Fibroblast of skin of abdomen (primary cell): ENCODE data around the gene ATPAF1. TPM values are rescaled to one million over a fixed set of nuclear protein-coding genes. Genes with fewer than 3 reads are reported as not detected.
"Not testable (repeated sequence)": the region's sequence is repeated elsewhere in the genome, so short reads cannot be mapped to it uniquely, and the experiment has no call there.

Experiments used
- DNase-seq: peaks from one replicate; pipeline ENCODE4 v3.0.0-alpha.2; 2013
- polyA plus RNA-seq, 2 experiments: library from polyadenylated mRNA; unstranded; fragments of 120-200 nt; gene quantifications; one replicate each; pipeline ENCODE4 v1.2.1, GENCODE V29; 2013; ENCODE audit not compliant: insufficient read length in 2 of 2

ATPAF1 gene
- polyA plus RNA-seq (2013, experiment 1 of 2; ENCODE audit: insufficient read length): 52.4 TPM
- 49.9 TPM for polyA plus RNA-seq (2013, experiment 2 of 2; ENCODE audit: insufficient read length)

DNA sequence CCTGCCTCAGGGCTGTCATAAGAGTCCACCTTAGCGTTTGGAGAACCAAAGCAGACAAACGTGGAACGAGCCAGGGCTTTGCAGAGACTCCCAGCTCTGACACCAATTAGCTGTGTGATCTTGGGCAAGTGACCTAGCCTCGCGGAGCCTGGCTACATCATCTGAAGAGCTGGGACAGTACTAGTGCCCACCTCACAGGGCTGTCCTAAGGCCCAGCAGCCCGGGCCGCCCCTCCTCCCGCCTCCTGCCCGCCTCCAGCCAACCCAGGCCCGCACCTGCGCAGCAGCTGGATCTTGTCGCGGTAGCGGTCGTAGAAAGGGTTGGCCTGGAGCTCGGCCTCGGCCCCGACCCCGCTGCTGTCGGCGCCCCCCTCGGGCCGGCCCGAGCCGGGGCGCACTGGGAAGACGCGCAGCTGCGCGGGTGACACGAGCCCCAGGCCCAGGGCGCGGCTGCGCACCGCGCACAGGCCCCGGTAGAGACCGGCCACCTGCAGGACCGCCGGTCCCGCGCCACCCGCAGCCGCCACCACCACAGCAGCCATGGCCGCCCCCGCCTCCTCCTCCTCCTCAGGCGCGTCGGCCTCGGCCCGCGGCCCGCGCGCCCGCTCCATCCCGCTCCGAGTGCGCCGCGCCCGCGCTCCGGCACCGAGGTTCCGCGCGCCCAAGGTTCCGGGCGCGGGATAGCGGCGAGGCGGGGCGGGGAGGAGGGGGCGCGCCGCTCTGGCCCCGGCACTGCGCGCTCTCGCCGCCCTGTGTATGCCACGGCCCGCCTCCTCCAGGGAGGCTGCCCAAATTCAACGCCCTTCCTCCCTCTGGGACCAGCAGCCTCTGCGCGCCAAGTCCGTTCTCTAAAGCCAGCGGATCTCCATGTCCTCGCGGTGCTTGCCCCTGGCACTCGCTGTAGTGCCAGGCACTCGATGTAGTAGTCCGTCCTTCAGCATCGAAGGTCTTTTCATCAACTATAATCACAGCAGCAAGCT lies at the start of gene ATPAF1:
Gene ATPAF1 (minus strand): TSS at position 583 of the 979 bp plus-strand sequence. CDS start 42 bp downstream, at position 541.
- peak; percentile 75 for DNase-seq

- DNase-seq: no peak
Measured at GRCh38 chr1:46717654-46718053, 49.5 kb upstream of the ATPAF1 start.

DNA sequence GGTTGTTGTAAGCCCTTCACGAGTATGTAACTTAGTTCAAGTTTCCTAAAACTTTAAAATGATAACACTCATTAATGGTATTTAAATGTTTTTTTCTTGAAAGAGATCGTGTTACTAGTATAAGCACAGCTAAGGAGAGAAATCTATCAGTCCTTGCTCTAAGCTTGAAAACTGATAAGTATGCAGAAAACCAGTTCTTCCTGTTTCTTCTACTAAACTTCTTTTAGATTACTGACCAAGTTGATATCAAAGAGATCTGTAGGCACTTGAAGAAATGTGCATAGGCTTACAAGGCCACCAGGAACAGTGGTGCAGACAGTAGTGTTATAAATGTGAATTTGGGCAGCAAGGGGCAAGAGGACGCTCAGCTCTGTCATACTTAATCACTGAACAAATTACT lies 46.8 kb upstream of the ATPAF1 start:
- no peak for DNase-seq

- no peak for DNase-seq
Measured at GRCh38 chr1:46708121-46708520, 40.0 kb upstream of the ATPAF1 start.

GRCh38 chr1:46705408-46705807 lies 37.2 kb upstream of the ATPAF1 start:
- no peak for DNase-seq

GRCh38 chr1:46703927-46704641 lies 35.9 kb upstream of the ATPAF1 start:
- no peak for DNase-seq

GRCh38 chr1:46699666-46700065 lies 31.5 kb upstream of the ATPAF1 start:
- no peak for DNase-seq

DNA sequence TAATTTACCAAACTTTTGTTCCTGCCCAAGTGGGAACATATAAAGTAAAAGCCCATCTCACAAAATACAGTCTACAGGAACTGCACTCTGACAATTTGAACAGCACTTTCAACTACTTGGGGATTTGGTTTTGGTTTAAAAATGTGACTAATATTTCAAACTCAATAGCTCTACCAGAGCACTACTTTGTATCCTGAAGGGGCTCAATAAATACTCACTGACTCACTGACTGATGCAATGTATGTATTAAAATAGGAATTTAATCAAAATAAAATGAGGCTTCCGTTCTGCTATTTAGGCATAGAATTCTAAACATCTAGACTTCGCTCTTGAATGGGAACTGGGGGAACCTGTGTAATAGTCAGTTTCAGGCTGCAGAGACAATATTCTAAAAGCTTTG lies 28.9 kb upstream of the ATPAF1 start:
- peak; percentile 44 for DNase-seq

GRCh38 chr1:46694676-46695075 lies 26.5 kb upstream of the ATPAF1 start:
- not testable (repeated sequence) for DNase-seq

GRCh38 chr1:46692811-46693770 lies 24.9 kb upstream of the ATPAF1 start:
- DNase-seq: no peak

DNA sequence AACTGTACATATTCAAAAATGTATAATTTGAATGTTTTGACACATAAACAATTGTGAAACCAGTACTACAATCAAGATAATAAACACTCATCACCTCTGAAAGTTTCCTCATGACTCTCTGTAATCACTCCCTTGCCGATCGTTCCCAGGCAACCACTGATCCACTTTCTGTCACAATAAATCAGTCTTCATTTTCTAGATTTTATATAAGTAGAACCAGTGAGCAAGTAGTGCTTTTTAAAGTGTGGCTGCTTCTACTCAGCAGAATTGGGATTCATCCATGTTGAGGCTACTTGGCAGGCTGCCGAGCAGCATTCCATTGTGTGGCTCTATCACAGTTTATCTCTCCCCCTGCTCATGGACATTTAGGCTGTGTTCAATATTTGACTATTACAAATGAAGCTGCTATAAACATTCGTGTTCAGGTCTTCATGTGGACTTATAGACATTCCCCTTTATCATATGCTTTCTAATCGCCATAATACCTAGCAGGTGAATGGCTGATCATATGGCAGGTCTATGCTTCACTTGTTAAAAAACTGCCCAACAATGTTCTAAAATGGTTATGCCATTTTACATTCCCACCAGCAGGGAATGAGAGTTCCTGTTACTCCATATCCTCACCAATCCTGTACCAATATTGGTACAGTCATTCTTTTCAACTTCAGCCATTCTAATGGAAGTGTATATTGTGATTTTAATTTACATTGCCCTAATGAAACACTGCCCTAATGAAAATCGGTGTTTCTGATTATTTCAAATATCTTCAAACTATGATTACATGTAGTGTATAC lies 24.0 kb upstream of the ATPAF1 start:
- DNase-seq: peak; percentile 36

GRCh38 chr1:46690931-46691421 lies 22.8 kb upstream of the ATPAF1 start:
- DNase-seq: peak; percentile 84

DNA sequence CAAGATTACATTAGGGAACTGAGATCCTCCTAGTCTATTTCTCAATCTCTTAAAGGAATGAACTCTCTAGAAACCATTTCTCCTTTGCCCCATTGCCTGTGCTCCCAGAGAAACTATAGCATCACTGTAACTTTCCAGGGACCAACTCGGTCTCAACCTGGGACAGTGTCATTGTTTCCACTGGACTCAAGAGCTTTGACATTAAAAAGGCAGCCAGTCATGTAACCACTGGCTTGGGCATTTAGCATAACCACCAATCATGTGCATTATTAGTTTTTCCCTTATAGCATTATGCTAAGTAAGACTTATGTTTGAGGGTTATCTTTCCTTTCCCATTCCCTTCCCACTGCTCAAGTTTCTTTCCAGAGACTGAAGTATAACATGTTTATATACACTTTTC lies 21.7 kb upstream of the ATPAF1 start:
- DNase-seq: no peak

GRCh38 chr1:46689356-46689755 lies 21.2 kb upstream of the ATPAF1 start:
- DNase-seq: no peak

GRCh38 chr1:46687921-46688509 lies 19.9 kb upstream of the ATPAF1 start:
- DNase-seq: no peak

GRCh38 chr1:46687093-46687659 lies 19.0 kb upstream of the ATPAF1 start:
- DNase-seq: peak; percentile 72

DNA sequence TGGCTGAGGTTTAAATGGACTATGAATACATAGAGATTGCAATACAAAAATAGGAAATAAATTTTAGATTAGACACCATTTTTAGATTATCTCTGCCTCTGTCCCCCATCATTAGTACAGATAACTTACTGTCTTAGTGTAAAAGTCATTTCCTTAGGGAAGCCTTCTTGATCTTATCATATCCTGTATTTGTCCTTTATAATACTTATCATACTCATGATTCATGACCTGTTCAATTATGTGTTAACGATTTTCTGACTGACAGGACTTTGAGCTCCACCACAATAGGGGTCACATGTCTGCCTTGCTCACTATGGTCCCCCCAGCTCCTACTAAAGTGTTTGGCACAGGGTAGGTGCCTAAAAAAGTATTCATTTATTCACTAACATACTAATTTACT lies 18.1 kb upstream of the ATPAF1 start:
- DNase-seq: no peak

GRCh38 chr1:46684670-46685069 lies 16.5 kb upstream of the ATPAF1 start:
- no peak for DNase-seq

- DNase-seq: no peak
Measured at GRCh38 chr1:46682064-46682463, 13.9 kb upstream of the ATPAF1 start.

GRCh38 chr1:46681333-46682034 lies 13.3 kb upstream of the ATPAF1 start:
- DNase-seq: no peak
